Naive B cell (primary cell): ENCODE measurements around the gene CARS1. TPM values are rescaled to one million over a fixed set of nuclear protein-coding genes. Genes with fewer than 3 reads are reported as not detected.

Experiments
- ATAC-seq, 2 donors: fragments of 150-1000 bp; cut with Tn5 transposase; 2 replicates each; pipeline ENCODE4 v1.10.0; 2021; ENCODE audit warnings: low read depth in 2 of 2, mild to moderate bottlenecking in 2 of 2, moderate library complexity in 2 of 2
- DNase-seq: peaks from one replicate; pipeline ENCODE4 v3.0.0; 2022
- H3K27ac Mint-ChIP-seq, 6 donors: one replicate each; pipeline ENCODE4 v1.8.0; 2020 to 2022; ENCODE audit warnings: mild to moderate bottlenecking in 6 of 6, mixed read lengths in 6 of 6, moderate library complexity in 5 of 6, inconsistent platforms in 2 of 6
- H3K27me3 Mint-ChIP-seq, 3 donors: one replicate each; pipeline ENCODE4 v1.8.0; 2021 to 2022; ENCODE audit warnings: mixed read lengths in 3 of 3, mild to moderate bottlenecking in 1 of 3
- H3K36me3 Mint-ChIP-seq, 2 donors: one replicate each; pipeline ENCODE4 v1.8.0; 2020 to 2022; ENCODE audit warnings: mixed read lengths in 2 of 2, inconsistent platforms in 1 of 2, mild to moderate bottlenecking in 1 of 2
- H3K4me1 Mint-ChIP-seq, 3 donors: one replicate each; pipeline ENCODE4 v1.8.0; 2020 to 2022; ENCODE audit warnings: mixed read lengths in 3 of 3, inconsistent platforms in 1 of 3, mild to moderate bottlenecking in 1 of 3, moderate library complexity in 1 of 3
- H3K4me3 Mint-ChIP-seq, 8 donors: one replicate each; pipeline ENCODE4 v1.8.0; 2020 to 2022; ENCODE audit warnings: mild to moderate bottlenecking in 8 of 8, mixed read lengths in 8 of 8, moderate library complexity in 8 of 8, inconsistent platforms in 2 of 8
- H3K9me3 Mint-ChIP-seq, 7 donors: one replicate each; pipeline ENCODE4 v1.8.0; 2020 to 2022; ENCODE audit warnings: mixed read lengths in 7 of 7, mild to moderate bottlenecking in 5 of 7, inconsistent platforms in 2 of 7, moderate library complexity in 1 of 7
- polyA plus RNA-seq, 6 donors: library from polyadenylated mRNA; unstranded; fragments of 300-500 nt; fragmentation: Illumina TruSeq; gene quantifications; one replicate each; pipeline ENCODE4 v1.2.3, GENCODE V29; 2021; ENCODE audit warnings: low read depth in 6 of 6

Gene CARS1
- polyA plus RNA-seq, 6 donors from 2014 or later, result 18.8 to 32.7 (median 27.2) TPM

DNA sequence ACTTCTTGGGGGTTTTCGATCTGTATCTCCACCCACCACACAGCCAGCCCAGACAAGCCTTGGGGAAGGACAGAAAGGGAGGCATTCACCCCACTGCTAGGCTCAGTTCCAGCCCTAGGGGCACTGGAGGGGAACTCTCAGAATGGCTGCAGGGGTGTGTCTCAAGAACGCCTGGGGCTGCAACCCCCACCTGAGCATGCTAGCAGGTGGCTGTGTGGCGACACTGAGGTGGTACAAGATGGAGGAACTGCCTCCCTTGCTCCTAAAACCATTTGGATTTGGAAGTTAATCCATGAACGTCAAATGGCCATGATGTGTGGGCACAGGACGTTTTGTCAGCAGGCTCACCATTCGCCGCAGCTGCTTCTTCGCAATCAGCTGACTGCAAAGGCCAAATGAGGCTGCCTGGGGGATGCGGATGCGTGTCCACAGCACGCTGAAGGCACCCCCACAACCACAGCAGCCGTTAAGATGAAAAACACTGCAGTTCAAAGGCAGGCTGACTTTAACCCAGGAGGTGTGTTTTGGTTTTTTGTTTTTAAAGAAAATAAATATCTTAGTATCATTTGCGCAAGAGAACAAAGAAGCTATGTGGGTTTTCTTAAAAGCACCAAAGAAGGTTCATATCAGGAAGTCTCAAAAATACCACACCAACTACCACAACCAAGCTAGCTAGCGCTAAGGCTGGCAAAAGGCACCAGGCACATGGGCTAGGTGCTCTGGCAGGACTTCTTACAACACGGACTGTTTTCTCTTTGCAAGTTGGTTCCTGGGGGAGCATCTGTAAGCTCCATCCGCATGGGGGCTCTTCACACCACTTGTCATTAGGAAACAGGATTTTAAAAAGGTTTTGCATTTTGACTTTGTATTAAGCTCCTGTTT lies 42.9 kb downstream of the CARS1 start:
- DNase-seq, result no peak
- peaks cover 0 to 4% (median under 1%) of the 10 kb centered on the region in 3 donors for H3K4me1 Mint-ChIP-seq
- H3K36me3 Mint-ChIP-seq, result peaks cover 0 to 2% of the 10 kb centered on the region in 2 donors
- H3K4me3 Mint-ChIP-seq, result no peak overlapping the region
- ATAC-seq, result peak; percentile 25 to 61
- no peaks in the 10 kb centered on the region for H3K9me3 Mint-ChIP-seq
- H3K27ac Mint-ChIP-seq, result peak overlapping the region in 2 of 6 donors; percentile 47 to 63
- H3K27me3 Mint-ChIP-seq, result no peaks in the 10 kb centered on the region

DNA sequence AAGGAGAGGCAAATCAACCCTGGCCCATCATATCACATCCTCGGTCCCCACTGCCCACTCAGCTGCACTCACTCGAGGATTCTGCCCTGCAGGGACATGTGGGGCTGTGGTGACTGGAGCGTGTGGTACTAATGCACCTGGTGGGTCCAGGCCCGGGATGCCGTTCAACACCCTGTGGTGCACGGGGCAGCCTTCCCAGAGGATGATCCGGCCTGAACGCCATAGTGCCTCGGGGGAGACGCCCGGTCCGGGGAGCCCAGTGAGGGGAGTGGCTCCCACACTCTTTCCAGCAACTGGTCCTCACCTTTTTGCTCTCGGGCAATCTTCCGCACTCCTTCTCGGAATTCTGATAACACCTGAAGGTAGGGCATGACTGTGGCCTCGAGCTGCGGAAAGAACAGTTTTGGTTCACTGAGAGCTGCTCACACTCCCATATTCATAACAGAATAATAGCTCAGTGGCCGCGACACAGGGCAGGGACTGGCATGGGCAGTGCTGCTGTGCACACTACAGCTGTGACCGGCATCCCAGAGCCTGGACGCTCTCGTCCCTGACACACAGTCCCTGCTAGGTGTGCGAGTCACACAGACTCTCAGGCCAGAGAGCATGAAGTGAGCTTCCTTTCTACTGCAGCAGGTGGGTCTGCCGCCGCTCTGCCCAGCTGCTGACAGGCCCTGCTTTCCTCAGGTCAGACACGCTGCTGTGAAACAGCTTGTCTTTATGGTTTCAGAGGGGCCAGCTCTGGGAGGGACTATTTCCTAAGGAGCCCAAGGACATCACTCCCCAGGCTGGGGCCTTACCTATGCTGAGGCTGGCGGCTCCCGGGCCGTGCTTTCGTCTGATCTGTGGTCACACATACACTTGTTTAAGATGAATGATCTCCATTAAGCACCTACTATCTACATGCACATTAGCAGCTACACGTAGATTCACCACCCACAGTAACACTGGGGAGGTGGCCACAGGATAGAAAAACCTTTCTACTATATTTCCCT lies 45.0 kb downstream of the CARS1 start:
- Mint-ChIP-seq H3K4me3 (no peak overlapping the region), H3K4me1 (peaks cover 0 to 4% (median 4%) of the 10 kb centered on the region in 3 donors), H3K27me3 (no peaks in the 10 kb centered on the region), H3K36me3 (peaks cover 0 to 8% of the 10 kb centered on the region in 2 donors), H3K27ac (no peak overlapping the region), H3K9me3 (no peaks in the 10 kb centered on the region)
- DNase-seq (no peak), ATAC-seq (no peak)

DNA sequence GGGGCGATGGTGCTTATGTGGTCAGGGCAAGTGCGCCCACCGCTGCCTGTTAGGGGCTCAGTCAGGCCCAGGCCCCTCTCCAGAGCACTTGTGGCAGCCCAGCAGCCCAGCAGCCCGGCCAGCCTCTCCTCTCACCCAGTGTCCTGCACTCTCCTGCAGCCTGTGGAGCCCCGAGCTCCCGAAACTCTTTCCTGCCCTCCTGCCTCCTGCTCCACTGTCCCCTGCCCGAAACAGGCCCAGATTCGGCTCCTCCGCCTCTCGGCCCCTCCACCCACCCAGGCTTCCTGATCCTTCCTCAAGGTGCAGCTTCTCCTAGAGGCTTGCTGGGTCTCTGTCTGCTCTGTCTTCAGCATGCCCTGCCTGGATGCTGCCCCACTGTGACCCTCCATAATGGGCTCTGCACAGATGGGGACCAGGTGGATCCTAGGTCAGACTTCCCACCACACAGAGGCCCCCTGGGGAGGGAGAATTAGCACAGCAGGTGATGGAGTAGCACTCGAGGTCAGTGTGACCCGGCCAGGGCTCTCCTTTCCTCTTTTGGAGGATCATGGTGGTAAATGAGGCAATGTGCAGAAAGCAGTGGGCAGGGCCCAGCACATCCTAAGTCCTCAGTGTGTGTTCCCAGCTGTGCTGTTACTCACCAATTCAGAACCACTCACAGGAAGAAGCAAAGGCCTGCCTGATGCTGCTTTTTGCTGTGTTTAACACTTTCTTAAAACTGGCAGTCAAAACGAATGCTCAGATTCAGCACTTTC lies 46.5 kb downstream of the CARS1 start:
- ATAC-seq (no peak), DNase-seq (no peak)
- Mint-ChIP-seq H3K36me3 (peaks cover 0 to 8% of the 10 kb centered on the region in 2 donors), H3K27me3 (no peaks in the 10 kb centered on the region), H3K9me3 (no peaks in the 10 kb centered on the region), H3K4me1 (peaks cover 0 to 4% (median 4%) of the 10 kb centered on the region in 3 donors), H3K4me3 (no peak overlapping the region), H3K27ac (no peak overlapping the region)

DNA sequence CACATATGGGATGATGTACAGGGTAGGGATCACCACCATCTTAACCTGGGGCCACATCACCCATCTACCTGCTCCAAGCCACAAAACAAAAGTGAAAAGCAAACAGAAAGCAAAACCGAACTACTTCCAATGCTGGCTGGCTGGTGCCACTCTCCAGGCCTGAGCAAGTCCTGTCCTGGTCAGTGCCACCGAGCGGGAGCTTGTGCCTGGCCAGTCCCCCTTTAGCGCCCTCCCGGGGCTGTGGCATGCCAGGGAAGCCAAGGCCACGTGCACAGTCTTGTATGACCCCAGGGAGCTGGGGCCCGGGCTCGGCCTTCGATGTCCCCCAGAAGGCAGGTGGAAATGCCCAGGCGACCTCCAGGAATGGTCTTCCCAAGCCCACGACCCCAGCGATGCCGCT lies 47.2 kb downstream of the CARS1 start:
- Mint-ChIP-seq H3K36me3 (peaks cover 0 to 8% of the 10 kb centered on the region in 2 donors), H3K4me3 (no peak overlapping the region), H3K27me3 (no peaks in the 10 kb centered on the region), H3K4me1 (peaks cover 0 to 4% (median 4%) of the 10 kb centered on the region in 3 donors), H3K27ac (no peak overlapping the region), H3K9me3 (no peaks in the 10 kb centered on the region)
- ATAC-seq (no peak), DNase-seq (no peak)

DNA sequence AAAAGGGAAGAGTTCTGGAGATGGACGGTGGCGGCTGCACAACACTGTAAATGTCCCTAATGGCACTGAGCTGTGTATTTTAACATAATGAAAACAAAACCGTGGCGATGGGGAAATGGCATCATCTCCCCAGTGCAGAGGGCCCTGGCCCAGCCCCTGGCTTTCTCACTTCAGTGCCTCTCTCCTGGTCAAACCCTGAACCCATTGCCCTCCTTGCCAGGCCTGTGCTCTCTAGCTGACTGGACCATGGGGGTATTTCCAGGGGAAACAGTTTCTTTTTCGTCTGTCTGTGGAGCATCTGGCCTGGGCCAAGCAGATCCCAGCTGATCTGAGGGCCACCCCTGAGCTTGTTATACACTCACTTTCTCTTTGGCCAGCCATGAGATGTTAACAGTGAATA lies 47.7 kb downstream of the CARS1 start:
- no peaks in the 10 kb centered on the region for H3K9me3 Mint-ChIP-seq
- no peaks in the 10 kb centered on the region for H3K27me3 Mint-ChIP-seq
- DNase-seq, result no peak
- no peak overlapping the region for H3K4me3 Mint-ChIP-seq
- H3K27ac Mint-ChIP-seq, result peak overlapping the region in 1 of 6 donors; percentile 53
- peaks cover under 1 to 4% (median 2%) of the 10 kb centered on the region in 3 donors for H3K4me1 Mint-ChIP-seq
- no peak for ATAC-seq
- H3K36me3 Mint-ChIP-seq, result peaks cover 0 to 8% of the 10 kb centered on the region in 2 donors

DNA sequence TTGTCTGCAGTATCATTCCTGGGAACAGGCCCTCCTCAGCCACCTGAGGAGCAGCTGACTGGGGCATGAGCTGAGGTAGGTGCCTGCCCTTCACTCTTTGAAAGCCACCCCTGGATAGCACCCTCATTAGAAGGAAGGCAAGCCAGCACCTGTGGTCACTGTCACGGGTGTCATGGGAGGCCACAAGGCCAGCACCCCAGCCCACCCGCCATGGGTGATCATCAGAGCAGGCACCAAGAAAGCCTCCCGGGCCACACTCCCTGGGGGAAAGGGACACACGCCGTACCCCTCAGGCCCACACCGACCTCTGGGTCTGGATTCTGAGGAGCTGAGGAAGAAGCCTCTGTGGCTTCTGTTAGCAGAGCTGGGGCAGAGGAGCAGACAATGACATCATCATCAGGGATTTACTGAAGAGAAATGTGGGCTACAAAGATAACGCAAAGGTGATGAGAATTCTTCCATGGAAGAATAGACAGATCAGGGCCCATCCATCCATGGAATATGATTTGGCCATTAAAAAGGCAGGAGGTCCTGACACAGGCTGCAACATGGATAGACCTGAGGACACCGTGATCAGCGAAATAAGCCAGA lies 48.4 kb downstream of the CARS1 start:
- H3K4me1 Mint-ChIP-seq, result peaks cover 0 to 5% (median 4%) of the 10 kb centered on the region in 3 donors

DNA sequence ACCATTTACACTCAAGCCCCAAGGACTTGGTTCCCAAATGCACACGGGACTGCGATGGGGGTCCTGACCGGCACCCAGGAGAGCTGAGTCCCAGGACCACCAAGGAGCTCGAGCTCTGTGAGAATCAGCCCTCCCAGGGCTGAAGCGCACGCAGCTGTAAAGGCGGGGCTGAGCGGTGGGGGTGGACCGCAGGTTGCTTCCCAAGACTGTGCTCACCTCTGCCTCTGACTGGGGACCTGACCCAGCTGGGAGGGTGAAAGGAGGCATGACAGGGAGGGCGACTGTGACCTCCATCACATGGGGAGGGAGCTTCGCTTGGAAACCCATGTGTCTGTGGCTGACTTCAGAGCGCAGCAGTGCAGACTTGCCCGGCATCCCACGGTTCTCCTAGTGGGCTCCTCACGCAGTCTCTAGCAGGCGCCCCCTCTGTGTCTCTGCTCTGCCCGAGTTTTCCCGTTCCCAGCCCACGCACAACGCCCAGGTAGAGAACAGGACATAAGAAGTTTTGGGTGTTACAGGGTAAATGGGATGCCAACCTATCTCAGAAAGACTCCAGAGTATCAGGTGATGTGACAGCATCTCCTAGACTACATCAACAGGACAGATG lies 49.7 kb downstream of the CARS1 start:
- Mint-ChIP-seq H3K36me3 (peaks cover 4 to 20% of the 10 kb centered on the region in 2 donors), H3K27me3 (no peaks in the 10 kb centered on the region), H3K9me3 (no peaks in the 10 kb centered on the region), H3K27ac (no peak overlapping the region), H3K4me1 (peaks cover 0 to 10% (median 4%) of the 10 kb centered on the region in 3 donors), H3K4me3 (no peak overlapping the region)
- no peak for ATAC-seq
- DNase-seq, result no peak

More for the DNA sequence above, 48.4 kb downstream of the CARS1 start:
- DNase-seq (no peak), ATAC-seq (no peak)
- Mint-ChIP-seq H3K27ac (peak overlapping the region in 1 of 6 donors; percentile 53), H3K4me3 (peak overlapping the region in 1 of 8 donors; percentile 56), H3K36me3 (peaks cover 0 to 8% of the 10 kb centered on the region in 2 donors), H3K9me3 (no peaks in the 10 kb centered on the region), H3K27me3 (no peaks in the 10 kb centered on the region)

GRCh38 chr11:3006505-3007260 lies 50.5 kb downstream of the CARS1 start:
- Mint-ChIP-seq H3K4me3 (no peak overlapping the region), H3K27me3 (no peaks in the 10 kb centered on the region), H3K9me3 (no peaks in the 10 kb centered on the region), H3K4me1 (peaks cover 0 to 10% (median 4%) of the 10 kb centered on the region in 3 donors), H3K27ac (no peak overlapping the region), H3K36me3 (peaks cover 4 to 23% of the 10 kb centered on the region in 2 donors)
- ATAC-seq (no peak), DNase-seq (no peak)

DNA sequence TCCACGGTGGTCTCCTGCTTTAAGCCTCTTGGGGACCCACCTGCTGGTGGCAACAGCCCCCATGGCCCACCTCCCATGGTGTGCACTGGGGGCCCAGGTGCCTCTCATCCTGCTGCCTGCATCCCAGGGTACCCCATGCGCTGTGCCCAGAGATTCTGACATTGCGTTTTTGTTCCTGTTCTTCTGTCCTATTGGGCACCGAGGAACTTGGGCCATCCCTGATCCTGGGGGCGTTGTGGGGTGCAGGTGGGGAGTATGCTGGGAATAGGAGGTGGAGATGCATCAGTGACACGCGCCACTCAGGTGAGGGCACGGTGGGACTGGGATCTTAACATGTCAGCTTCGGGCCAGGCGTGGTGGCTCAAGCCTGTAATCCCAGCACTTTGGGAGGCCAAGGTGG lies 52.7 kb downstream of the CARS1 start:
- peaks cover 0 to 14% (median 4%) of the 10 kb centered on the region in 3 donors for H3K4me1 Mint-ChIP-seq
- peak overlapping the region in 2 of 6 donors; percentile 39 to 60 for H3K27ac Mint-ChIP-seq
- peaks cover 9 to 29% of the 10 kb centered on the region in 2 donors for H3K36me3 Mint-ChIP-seq
- no peak overlapping the region for H3K4me3 Mint-ChIP-seq
- ATAC-seq, result no peak
- H3K27me3 Mint-ChIP-seq, result no peaks in the 10 kb centered on the region
- DNase-seq, result no peak
- H3K9me3 Mint-ChIP-seq, result no peaks in the 10 kb centered on the region

DNA sequence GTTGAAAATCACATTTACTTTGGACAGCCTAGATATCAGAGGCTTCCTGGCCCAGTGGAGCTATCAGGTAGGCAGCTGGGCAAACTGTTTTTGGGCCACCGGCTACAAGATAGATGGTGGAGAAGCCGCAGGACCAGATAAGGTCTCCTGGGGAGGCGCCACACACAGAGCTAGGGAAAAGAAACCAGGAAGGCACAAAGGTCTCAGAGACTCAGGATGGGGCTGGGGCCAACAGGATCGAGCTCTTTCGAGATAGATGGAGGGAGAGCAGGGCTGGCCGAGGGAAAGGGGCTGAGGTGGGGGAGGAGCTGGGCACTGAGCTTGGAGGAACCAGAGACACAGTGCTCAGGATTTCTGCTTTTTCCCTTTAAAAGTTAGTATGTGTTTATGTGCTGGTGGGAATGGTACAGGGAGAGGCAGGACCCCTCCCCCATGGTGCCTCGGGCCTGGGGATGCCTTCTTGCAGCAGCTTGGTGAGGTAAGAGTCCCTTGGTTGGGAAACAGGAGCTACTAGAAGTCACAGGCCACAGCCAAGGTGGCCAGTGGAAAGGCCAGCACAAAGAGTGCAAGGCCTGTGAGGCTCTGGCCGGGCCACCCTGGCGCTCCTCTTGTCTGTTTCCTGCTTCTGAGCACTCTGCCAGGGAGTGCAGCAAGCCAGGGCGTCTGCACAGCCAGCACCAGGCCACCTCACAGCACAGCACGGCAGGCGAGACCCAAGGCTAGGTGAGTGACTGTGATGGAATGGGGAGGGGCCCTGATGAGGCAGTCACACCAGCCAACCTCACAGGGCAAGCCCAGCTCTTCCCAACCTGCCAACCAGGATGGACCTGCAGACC lies 53.6 kb downstream of the CARS1 start:
- H3K27me3 Mint-ChIP-seq, result no peaks in the 10 kb centered on the region
- ATAC-seq (no peak), DNase-seq (no peak)
- no peaks in the 10 kb centered on the region for H3K9me3 Mint-ChIP-seq
- H3K4me3 Mint-ChIP-seq, result no peak overlapping the region
- peak overlapping the region in 1 of 6 donors; percentile 48 for H3K27ac Mint-ChIP-seq
- H3K4me1 Mint-ChIP-seq, result peaks cover 0 to 14% (median 0%) of the 10 kb centered on the region in 3 donors
- peaks cover 9 to 22% of the 10 kb centered on the region in 2 donors for H3K36me3 Mint-ChIP-seq

DNA sequence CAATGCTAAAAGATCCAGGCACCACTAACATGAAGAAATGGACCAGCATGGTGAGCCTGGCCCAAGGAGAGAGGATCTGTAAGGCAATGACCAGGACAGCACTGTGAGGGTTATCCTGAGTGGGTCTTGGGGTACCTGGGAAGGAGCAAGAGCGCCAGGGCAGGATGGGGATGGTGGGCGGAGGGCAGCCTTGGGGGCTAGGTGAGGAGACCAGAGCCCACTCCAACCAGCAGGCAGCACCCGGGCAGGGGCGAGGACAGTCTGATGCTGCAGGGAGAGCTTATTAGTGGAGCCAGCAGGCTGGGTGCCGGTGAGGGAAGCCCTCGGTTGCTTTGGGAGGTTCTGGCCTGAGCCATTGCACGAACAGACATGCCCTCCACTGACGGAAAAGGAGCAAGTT lies 54.4 kb downstream of the CARS1 start:
- Mint-ChIP-seq H3K27me3 (no peaks in the 10 kb centered on the region), H3K27ac (peak overlapping the region in 1 of 6 donors; percentile 47), H3K36me3 (peaks cover 9 to 22% of the 10 kb centered on the region in 2 donors), H3K4me1 (peaks cover 0 to 14% (median 0%) of the 10 kb centered on the region in 3 donors), H3K9me3 (no peaks in the 10 kb centered on the region), H3K4me3 (peak overlapping the region in 1 of 8 donors; percentile 47)
- no peak for ATAC-seq
- DNase-seq, result no peak
